SK-N-SH treated with all-trans-retinoic acid at 6 μM for 48 hours (cell line): Measurements from ENCODE around the gene ARFIP1.

Experiments used
- CREB5 ChIP-seq: fragments of 250-450 bp; sonication (Bioruptor Pico); IDR thresholded peaks from 2 replicates; pipeline ENCODE4 v1.5.1; 2020; ENCODE audit warnings: low read depth, mild to moderate bottlenecking, moderate library complexity
- CSDC2 ChIP-seq: fragments of 250-450 bp; sonication (Bioruptor Pico); IDR thresholded peaks from 2 replicates; pipeline ENCODE4 v1.5.0; 2020; ENCODE audit warnings: mild to moderate bottlenecking, moderate library complexity
- ESRRG ChIP-seq: fragments of 250-450 bp; sonication (Bioruptor Pico); IDR thresholded peaks from 2 replicates; pipeline ENCODE4 v1.6.1; 2021; ENCODE audit warnings: mild to moderate bottlenecking
- ISL1 ChIP-seq: fragments of 250-450 bp; sonication (Bioruptor Pico); IDR thresholded peaks from 2 replicates; pipeline ENCODE4 v2.1.2; 2022; ENCODE audit warnings: mild to moderate bottlenecking, moderate library complexity
- PATZ1 ChIP-seq: fragments of 250-450 bp; sonication (Bioruptor Pico); IDR thresholded peaks from 2 replicates; pipeline ENCODE4 v1.8.0; 2020; ENCODE audit warnings: mild to moderate bottlenecking, moderate library complexity, borderline replicate concordance
- POU6F1 ChIP-seq: fragments of 250-450 bp; sonication (Bioruptor Pico); IDR thresholded peaks from 2 replicates; pipeline ENCODE4 v1.8.0; 2021; ENCODE audit warnings: low read depth, mild to moderate bottlenecking, moderate library complexity, borderline replicate concordance
- SNAI2 ChIP-seq: fragments of 250-450 bp; sonication (Bioruptor Pico); IDR thresholded peaks from 2 replicates; pipeline ENCODE4 v1.5.0; 2020; ENCODE audit warnings: mild to moderate bottlenecking, moderate library complexity
- TOX ChIP-seq: fragments of 250-450 bp; sonication (Bioruptor Pico); IDR thresholded peaks from 2 replicates; pipeline ENCODE4 v1.8.0; 2021; ENCODE audit warnings: mild to moderate bottlenecking, moderate library complexity, borderline replicate concordance
- ZFP3 ChIP-seq: fragments of 250-450 bp; sonication (Bioruptor Pico); IDR thresholded peaks from 2 replicates; pipeline ENCODE4 v1.5.0; 2020; ENCODE audit warnings: mild to moderate bottlenecking, moderate library complexity
- ZFP30 ChIP-seq: fragments of 450-650 bp; formaldehyde crosslinking; IDR thresholded peaks from 2 replicates; pipeline ENCODE4 v1.5.0; 2022; ENCODE audit warnings: mild to moderate bottlenecking, moderate library complexity
- ZNF565 ChIP-seq: fragments of 450-650 bp; formaldehyde crosslinking; conservative IDR thresholded peaks from 2 replicates; pipeline ENCODE4 v1.5.0; 2020; ENCODE audit warnings: low read depth, mild to moderate bottlenecking, moderate library complexity
- ZNF70 ChIP-seq: fragments of 450-650 bp; formaldehyde crosslinking; IDR thresholded peaks from 2 replicates; pipeline ENCODE4 v1.5.0; 2020; ENCODE audit warnings: mild to moderate bottlenecking, moderate library complexity

GRCh38 chr4:152927737-152928136, 148.0 kb downstream of the ARFIP1 start:
- no peak for TF ChIP-seq ZFP3 (CRISPR knock-in tag)
- TF ChIP-seq TOX (CRISPR knock-in tag) = no peak
- TF ChIP-seq PATZ1 (CRISPR knock-in tag) = no peak
- TF ChIP-seq ZNF565 = no peak
- no peak for TF ChIP-seq ESRRG (CRISPR knock-in tag)
- TF ChIP-seq ZNF70 (CRISPR knock-in tag) = no peak
- no peak for TF ChIP-seq POU6F1 (CRISPR knock-in tag)
- no peak for TF ChIP-seq ZFP30 (CRISPR knock-in tag)
- TF ChIP-seq CSDC2 (CRISPR knock-in tag) = no peak
- TF ChIP-seq ISL1 (CRISPR knock-in tag) = no peak
- no peak for TF ChIP-seq SNAI2 (CRISPR knock-in tag)
- no peak for TF ChIP-seq CREB5
